Endodermal cell (in vitro differentiated cells): ENCODE data around the gene BMPER. TPM values are rescaled to one million over a fixed set of nuclear protein-coding genes. Genes with fewer than 3 reads are reported as not detected.

Experiments used
- DNase-seq: peaks from one replicate; pipeline ENCODE4 v3.0.0-alpha.2; 2017
- H3K27ac ChIP-seq: 2 replicates; pipeline ENCODE4 v1.5.1; 2013; ENCODE audit warnings: mild to moderate bottlenecking, low read depth, low read length, moderate library complexity
- H3K27me3 ChIP-seq: 2 replicates; pipeline ENCODE4 v1.6.1; 2013; ENCODE audit warnings: mild to moderate bottlenecking, low read length, moderate library complexity; ENCODE audit not compliant: insufficient read depth, control insufficient read depth, poor library complexity, severe bottlenecking
- H3K36me3 ChIP-seq: 2 replicates; pipeline ENCODE4 v1.7.0; 2013; ENCODE audit warnings: mild to moderate bottlenecking, low read length, moderate library complexity; ENCODE audit not compliant: control insufficient read depth, insufficient read depth
- H3K4me1 ChIP-seq: one replicate; pipeline ENCODE4 v1.7.0; 2013; ENCODE audit warnings: low read length; ENCODE audit not compliant: control insufficient read depth, insufficient read depth
- H3K4me3 ChIP-seq: 2 replicates; pipeline ENCODE4 v1.5.1; 2013; ENCODE audit warnings: mild to moderate bottlenecking, low read length, moderate library complexity
- H3K9ac ChIP-seq: 2 replicates; pipeline ENCODE4 v1.6.1; 2013; ENCODE audit warnings: mild to moderate bottlenecking, low read length, moderate library complexity; ENCODE audit not compliant: poor library complexity, severe bottlenecking; ENCODE audit errors: extremely low read depth
- H3K9me3 ChIP-seq: 2 replicates; pipeline ENCODE4 v1.6.1; 2013; ENCODE audit warnings: mild to moderate bottlenecking, low read length, moderate library complexity; ENCODE audit not compliant: control insufficient read depth
- H3K27ac Mint-ChIP-seq: 2 replicates; pipeline ENCODE4 v1.8.0; 2020; ENCODE audit warnings: mixed read lengths
- H3K27me3 Mint-ChIP-seq: 2 replicates; pipeline ENCODE4 v1.8.0; 2021; ENCODE audit warnings: mild to moderate bottlenecking, mixed read lengths; ENCODE audit not compliant: insufficient read depth
- H3K36me3 Mint-ChIP-seq: 2 replicates; pipeline ENCODE4 v1.8.0; 2020; ENCODE audit warnings: low read depth, mixed read lengths
- H3K4me1 Mint-ChIP-seq: 2 replicates; pipeline ENCODE4 v1.8.0; 2020; ENCODE audit warnings: mixed read lengths
- H3K4me3 Mint-ChIP-seq: 2 replicates; pipeline ENCODE4 v1.8.0; 2020; ENCODE audit warnings: mild to moderate bottlenecking, moderate library complexity, mixed read lengths
- H3K9me3 Mint-ChIP-seq: 2 replicates; pipeline ENCODE4 v1.8.0; 2020; ENCODE audit warnings: mild to moderate bottlenecking, mixed read lengths
- WGBS, 2 experiments: methylation state at CpG; one replicate each; pipeline versions ENCODE4 v1.1.5 to v1.1.7; 2013; ENCODE audit warnings: missing lambda C conversion rate in 2 of 2, mixed read lengths in 1 of 2; ENCODE audit not compliant: insufficient coverage in 1 of 2, insufficient read length in 1 of 2; 5-methylcytosine and 5-hydroxymethylcytosine counted together
- total RNA-seq, 2 donors: library from RNA; stranded (reverse); fragmentation: NEBNext Ultra II Directional in 1 of 2; extraction: Animal tissue kit (Norgen Biotek cat#: 25700) in 1 of 2; gene quantifications; 2 replicates in 1 of 2; 3 replicates in 1 of 2; pipeline ENCODE4 v1.2.1, GENCODE V29; 2021
- TF ChIP-seq, protein P1 (sequence below): fragments of 200-600 bp; sonication (generic); conservative IDR thresholded peaks from 2 replicates; pipeline ENCODE4 v1.5.0; 2021; ENCODE audit warnings: antibody characterized with exemption, mild to moderate bottlenecking

BMPER gene
- total RNA-seq, 2 donors from 2014 or later, result 71.2 to 72.2 TPM

DNA sequence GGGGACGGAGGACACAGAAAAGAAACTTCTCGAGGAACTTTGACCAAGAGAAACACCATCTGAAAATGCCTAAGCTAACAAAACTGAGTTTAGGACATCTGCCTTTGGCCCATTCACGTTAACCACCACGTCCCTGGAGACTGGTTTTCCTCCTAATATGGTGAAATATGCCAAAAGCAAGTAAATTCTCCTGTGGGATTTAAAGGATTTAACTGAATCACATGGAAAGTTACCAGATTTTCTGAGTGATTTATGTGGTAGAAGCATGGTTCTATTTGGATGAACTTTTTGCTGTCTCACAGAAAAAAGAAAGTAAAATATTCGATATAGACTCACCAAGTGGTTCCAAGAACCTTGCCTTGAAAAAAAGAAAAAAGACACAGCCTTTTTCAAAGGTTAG is 30.4 kb upstream of the BMPER start:
- peaks cover 20% of the 10 kb centered on the region for H3K4me1 Mint-ChIP-seq
- H3K27me3 Mint-ChIP-seq, result peaks cover 1% of the 10 kb centered on the region
- H3K9me3 Mint-ChIP-seq, result no peaks in the 10 kb centered on the region
- no peak overlapping the region for H3K27ac Mint-ChIP-seq
- H3K36me3 Mint-ChIP-seq, result no peaks in the 10 kb centered on the region
- Histone ChIP-seq H3K27me3 (no peaks in the 10 kb centered on the region), H3K27ac (no peak overlapping the region), H3K4me3 (no peak overlapping the region), H3K4me1 (peaks cover 7% of the 10 kb centered on the region), H3K9me3 (no peaks in the 10 kb centered on the region), H3K9ac (no peak overlapping the region), H3K36me3 (no peaks in the 10 kb centered on the region)
- H3K4me3 Mint-ChIP-seq, result no peak overlapping the region
- no peak for DNase-seq
- TF ChIP-seq, protein P1, sequence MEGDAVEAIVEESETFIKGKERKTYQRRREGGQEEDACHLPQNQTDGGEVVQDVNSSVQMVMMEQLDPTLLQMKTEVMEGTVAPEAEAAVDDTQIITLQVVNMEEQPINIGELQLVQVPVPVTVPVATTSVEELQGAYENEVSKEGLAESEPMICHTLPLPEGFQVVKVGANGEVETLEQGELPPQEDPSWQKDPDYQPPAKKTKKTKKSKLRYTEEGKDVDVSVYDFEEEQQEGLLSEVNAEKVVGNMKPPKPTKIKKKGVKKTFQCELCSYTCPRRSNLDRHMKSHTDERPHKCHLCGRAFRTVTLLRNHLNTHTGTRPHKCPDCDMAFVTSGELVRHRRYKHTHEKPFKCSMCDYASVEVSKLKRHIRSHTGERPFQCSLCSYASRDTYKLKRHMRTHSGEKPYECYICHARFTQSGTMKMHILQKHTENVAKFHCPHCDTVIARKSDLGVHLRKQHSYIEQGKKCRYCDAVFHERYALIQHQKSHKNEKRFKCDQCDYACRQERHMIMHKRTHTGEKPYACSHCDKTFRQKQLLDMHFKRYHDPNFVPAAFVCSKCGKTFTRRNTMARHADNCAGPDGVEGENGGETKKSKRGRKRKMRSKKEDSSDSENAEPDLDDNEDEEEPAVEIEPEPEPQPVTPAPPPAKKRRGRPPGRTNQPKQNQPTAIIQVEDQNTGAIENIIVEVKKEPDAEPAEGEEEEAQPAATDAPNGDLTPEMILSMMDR, result no peak
- WGBS, 2 experiments, result 99 to 100% methylated on average over 5 of the region's 5 CpGs

DNA sequence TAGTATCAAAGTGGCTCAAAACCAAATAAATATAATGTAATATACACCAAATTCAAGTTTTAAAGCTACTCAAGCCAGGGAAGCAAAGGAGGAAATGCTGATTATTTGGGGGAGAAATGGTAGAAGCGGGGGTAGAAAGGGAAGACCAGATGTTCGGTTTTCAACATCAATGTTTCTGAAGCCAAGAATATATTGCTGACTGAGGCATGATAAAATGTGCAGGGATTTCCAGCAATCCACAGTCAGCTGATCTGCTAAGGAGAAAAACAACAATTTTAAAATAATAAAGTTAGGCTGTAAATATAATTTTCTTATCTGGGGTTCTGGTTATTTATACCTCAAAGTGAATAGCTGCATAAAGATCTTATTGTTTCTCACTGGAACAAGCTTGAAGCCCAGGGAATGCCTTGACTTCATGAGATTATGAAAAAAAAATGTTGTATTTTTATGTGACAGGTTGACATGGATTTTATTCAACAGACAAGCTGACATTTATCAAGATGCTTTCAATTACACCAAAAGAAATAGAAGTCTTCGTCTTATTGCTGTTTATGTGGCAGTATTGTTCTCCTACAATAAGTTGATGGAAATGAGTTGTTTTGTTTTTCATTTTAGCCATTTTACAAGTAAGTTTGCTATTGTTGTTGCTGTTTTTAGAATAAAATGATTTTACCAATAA is 28.6 kb upstream of the BMPER start:
- Histone ChIP-seq H3K36me3 (no peaks in the 10 kb centered on the region), H3K9ac (no peak overlapping the region), H3K27ac (no peak overlapping the region), H3K27me3 (no peaks in the 10 kb centered on the region), H3K9me3 (no peaks in the 10 kb centered on the region), H3K4me3 (no peak overlapping the region), H3K4me1 (peaks cover 7% of the 10 kb centered on the region)
- Mint-ChIP-seq H3K4me3 (no peak overlapping the region), H3K27ac (no peak overlapping the region), H3K27me3 (no peaks in the 10 kb centered on the region), H3K36me3 (no peaks in the 10 kb centered on the region), H3K9me3 (no peaks in the 10 kb centered on the region), H3K4me1 (peaks cover 24% of the 10 kb centered on the region)
- DNase-seq, result no peak
- TF ChIP-seq, protein P1, result no peak
- 88 to 90% methylated on average over 2 to 3 of the region's 3 CpGs for WGBS, 2 experiments

DNA sequence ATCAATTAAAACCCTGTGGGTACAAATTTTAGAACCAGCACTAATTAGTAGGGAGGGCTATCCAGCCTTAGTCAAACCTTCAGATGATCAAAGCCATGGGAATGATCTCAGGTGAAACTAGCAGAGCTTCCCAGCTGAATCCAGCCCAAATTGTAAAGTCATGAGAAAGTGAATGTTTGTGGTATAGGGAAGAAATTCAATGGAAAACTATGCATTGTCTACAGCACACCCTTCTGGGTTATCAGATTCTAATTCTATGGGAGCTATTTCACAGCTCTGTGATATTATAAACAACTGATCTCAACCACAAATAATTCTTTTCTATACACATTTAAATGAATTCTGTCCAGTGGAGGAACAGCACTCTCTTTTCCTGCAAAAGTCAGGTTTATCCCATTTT is 24.6 kb upstream of the BMPER start:
- no peak for DNase-seq
- H3K4me3 ChIP-seq, result no peak overlapping the region
- Mint-ChIP-seq H3K4me3 (no peak overlapping the region), H3K9me3 (no peaks in the 10 kb centered on the region), H3K27me3 (no peaks in the 10 kb centered on the region), H3K36me3 (no peaks in the 10 kb centered on the region), H3K4me1 (peaks cover 17% of the 10 kb centered on the region), H3K27ac (no peak overlapping the region)
- H3K27ac ChIP-seq, result no peak overlapping the region
- no peaks in the 10 kb centered on the region for H3K36me3 ChIP-seq
- H3K27me3 ChIP-seq, result no peaks in the 10 kb centered on the region
- TF ChIP-seq, protein P1, result no peak
- H3K4me1 ChIP-seq, result peaks cover 3% of the 10 kb centered on the region
- no peaks in the 10 kb centered on the region for H3K9me3 ChIP-seq
- no peak overlapping the region for H3K9ac ChIP-seq
